Gastroesophageal sphincter (tissue), 4 donors: ENCODE measurements around the gene CACNG1. TPM values are rescaled to one million over a fixed set of nuclear protein-coding genes. Genes with fewer than 3 reads are reported as not detected.

ENCODE experiments used
- ATAC-seq: fragments of 150-250 bp; one replicate; pipeline ENCODE4 v1.9.1; 2016; ENCODE audit warnings: mild to moderate bottlenecking, moderate library complexity
- H3K27ac ChIP-seq, 4 donors: fragments of 200-600 bp; sonication (generic) in 3 of 4; 1 replicate in 3 of 4; 2 replicates in 1 of 4; pipeline ENCODE4 v1.5.1; 2016 to 2019
- H3K27me3 ChIP-seq: fragments of 200-600 bp; sonication (generic); one replicate; pipeline ENCODE4 v1.5.1; 2019
- H3K36me3 ChIP-seq, 2 donors: fragments of 200-600 bp; sonication (generic); one replicate each; pipeline ENCODE4 v1.5.1; 2019; ENCODE audit warnings: control low read depth in 1 of 2
- H3K4me1 ChIP-seq, 3 donors: fragments of 200-600 bp; sonication (generic); 1 replicate in 2 of 3; 2 replicates in 1 of 3; pipeline ENCODE4 v1.5.1; 2016 to 2019; ENCODE audit warnings: control low read depth in 2 of 3
- H3K4me3 ChIP-seq, 2 donors: fragments of 200-600 bp; sonication (generic); one replicate each; pipeline ENCODE4 v1.5.1; 2019; ENCODE audit warnings: mild to moderate bottlenecking in 1 of 2, moderate library complexity in 1 of 2
- H3K9me3 ChIP-seq, 3 donors: fragments of 200-600 bp; sonication (generic); one replicate each; pipeline ENCODE4 v1.5.1; 2017 to 2019; ENCODE audit warnings: control low read depth in 2 of 3
- EP300 ChIP-seq: sonication (generic); formaldehyde crosslinking; IDR thresholded peaks from one replicate; pipeline ENCODE4 v1.6.1; 2017; ENCODE audit warnings: antibody characterized with exemption, mild to moderate bottlenecking
- POLR2A ChIP-seq, 2 donors: fragments of 450-650 bp; IDR thresholded peaks; one replicate each; pipeline ENCODE4 v1.6.1; 2017; ENCODE audit warnings: antibody characterized with exemption in 2 of 2, mild to moderate bottlenecking in 2 of 2, moderate library complexity in 1 of 2
- POLR2AphosphoS5 ChIP-seq: sonication (generic); formaldehyde crosslinking; IDR thresholded peaks from one replicate; pipeline ENCODE4 v1.6.1; 2017; ENCODE audit warnings: antibody characterized with exemption
- WGBS, 2 donors: methylation state at CpG; one replicate each; pipeline ENCODE4 v1.1.5; 2018; ENCODE audit warnings: low coverage in 1 of 2; 5-methylcytosine and 5-hydroxymethylcytosine counted together
- total RNA-seq, 4 donors: library from RNA; depleted of rRNA; stranded (reverse); fragments of >200 nt; gene quantifications; one replicate each; pipeline ENCODE4 v1.1.0, GENCODE V29; 2016
- TF ChIP-seq, protein P1 (sequence below), 4 experiments: fragments of 200-600 bp in 2 of 4; fragments of 450-650 bp in 2 of 4; sonication (generic) in 1 of 4; IDR thresholded peaks; one replicate each; pipeline ENCODE4 v1.5.1; 2017 to 2019; ENCODE audit warnings: antibody characterized with exemption in 4 of 4, mild to moderate bottlenecking in 2 of 4, moderate library complexity in 2 of 4

CACNG1 gene
- total RNA-seq, 4 donors from 2014 or later, result not detected

GRCh38 chr17:67043283-67043682 is 1.1 kb upstream of the CACNG1 start:
- Histone ChIP-seq H3K4me3 (no peak overlapping the region), H3K4me1 (no peaks in the 10 kb centered on the region), H3K27ac (no peak overlapping the region), H3K36me3 (no peaks in the 10 kb centered on the region), H3K9me3 (peaks cover 0 to 12% (median 0%) of the 10 kb centered on the region in 3 donors), H3K27me3 (peaks cover 6% of the 10 kb centered on the region)
- TF ChIP-seq POLR2A (IDR thresholded peaks at IDR 0.05) (no peak), POLR2AphosphoS5 (no peak)
- WGBS, 2 donors, result 79 to 89% methylated on average over 3 to 10 of the region's 12 CpGs
- ATAC-seq, result no peak

DNA sequence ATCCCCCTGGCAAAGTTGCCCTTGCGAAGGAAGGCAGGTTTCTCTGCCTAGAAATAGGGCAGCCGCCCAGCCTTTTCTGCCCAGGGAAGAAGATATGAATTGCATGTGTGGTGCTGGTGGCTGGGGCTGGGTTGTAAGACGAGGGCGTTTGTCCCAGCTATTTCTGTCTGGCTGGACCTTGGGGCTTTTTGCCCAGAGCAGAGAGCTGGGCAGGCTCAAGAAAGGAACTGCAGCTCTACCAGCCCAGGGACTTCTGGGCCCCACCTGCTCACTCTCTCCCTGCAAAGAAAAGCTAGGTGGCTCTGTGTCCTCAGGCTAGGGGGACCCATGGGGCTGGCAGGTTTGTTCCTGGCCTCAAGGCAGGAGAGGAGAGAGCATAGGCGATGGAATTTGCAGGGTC is 586 bp downstream of the CACNG1 start:
- TF ChIP-seq POLR2AphosphoS5 (no peak), EP300 (no peak), POLR2A (IDR thresholded peaks at IDR 0.05) (no peak)
- TF ChIP-seq, protein P1, sequence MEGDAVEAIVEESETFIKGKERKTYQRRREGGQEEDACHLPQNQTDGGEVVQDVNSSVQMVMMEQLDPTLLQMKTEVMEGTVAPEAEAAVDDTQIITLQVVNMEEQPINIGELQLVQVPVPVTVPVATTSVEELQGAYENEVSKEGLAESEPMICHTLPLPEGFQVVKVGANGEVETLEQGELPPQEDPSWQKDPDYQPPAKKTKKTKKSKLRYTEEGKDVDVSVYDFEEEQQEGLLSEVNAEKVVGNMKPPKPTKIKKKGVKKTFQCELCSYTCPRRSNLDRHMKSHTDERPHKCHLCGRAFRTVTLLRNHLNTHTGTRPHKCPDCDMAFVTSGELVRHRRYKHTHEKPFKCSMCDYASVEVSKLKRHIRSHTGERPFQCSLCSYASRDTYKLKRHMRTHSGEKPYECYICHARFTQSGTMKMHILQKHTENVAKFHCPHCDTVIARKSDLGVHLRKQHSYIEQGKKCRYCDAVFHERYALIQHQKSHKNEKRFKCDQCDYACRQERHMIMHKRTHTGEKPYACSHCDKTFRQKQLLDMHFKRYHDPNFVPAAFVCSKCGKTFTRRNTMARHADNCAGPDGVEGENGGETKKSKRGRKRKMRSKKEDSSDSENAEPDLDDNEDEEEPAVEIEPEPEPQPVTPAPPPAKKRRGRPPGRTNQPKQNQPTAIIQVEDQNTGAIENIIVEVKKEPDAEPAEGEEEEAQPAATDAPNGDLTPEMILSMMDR (IDR thresholded peaks at IDR 0.05), result no peak
- Histone ChIP-seq H3K9me3 (peaks cover 0 to 28% (median 2%) of the 10 kb centered on the region in 3 donors), H3K4me3 (no peak overlapping the region), H3K4me1 (no peaks in the 10 kb centered on the region), H3K36me3 (no peaks in the 10 kb centered on the region), H3K27ac (no peak overlapping the region), H3K27me3 (peaks cover 6% of the 10 kb centered on the region)
- ATAC-seq, result no peak
- WGBS, 2 donors, result 100% methylated on average over 1 of the region's 5 CpGs; no CpG with 5 or more reads in 1 of the 2 donors

DNA sequence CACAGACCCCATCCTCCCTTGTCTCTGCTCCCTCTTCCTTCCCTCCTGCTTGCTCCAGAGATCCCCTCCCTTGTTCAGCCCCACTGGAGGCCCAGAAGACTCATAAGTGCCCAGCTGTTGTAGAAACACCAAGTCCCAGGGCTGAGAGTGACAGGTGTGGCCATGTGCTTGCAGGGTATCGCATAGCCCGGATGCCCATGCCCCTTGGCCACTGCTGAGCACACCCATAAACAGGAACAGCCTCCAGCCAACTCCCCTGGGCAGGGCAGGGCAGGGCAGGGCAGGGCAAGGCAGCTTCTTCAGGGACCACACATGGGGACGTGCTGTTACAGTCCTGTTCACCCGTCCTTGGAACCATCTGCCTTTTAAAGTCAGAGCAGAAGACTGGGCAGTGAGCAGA is 2.0 kb downstream of the CACNG1 start:
- Histone ChIP-seq H3K27ac (no peak overlapping the region), H3K4me1 (no peaks in the 10 kb centered on the region), H3K36me3 (no peaks in the 10 kb centered on the region), H3K27me3 (no peaks in the 10 kb centered on the region), H3K4me3 (no peak overlapping the region), H3K9me3 (peaks cover 0 to 31% (median 2%) of the 10 kb centered on the region in 3 donors)
- TF ChIP-seq, protein P1 (IDR thresholded peaks at IDR 0.05), result no peak
- no peak for TF ChIP-seq POLR2AphosphoS5
- no peak for TF ChIP-seq POLR2A (IDR thresholded peaks at IDR 0.05)
- TF ChIP-seq EP300, result no peak
- 71 to 77% methylated on average over 2 to 4 of the region's 4 CpGs for WGBS, 2 donors
- ATAC-seq, result no peak

GRCh38 chr17:67047382-67047781 is 3.0 kb downstream of the CACNG1 start:
- WGBS, 2 donors, result 75% methylated on average over 1 of the region's 1 CpG; no CpG with 5 or more reads in 1 of the 2 donors
- Histone ChIP-seq H3K4me1 (no peaks in the 10 kb centered on the region), H3K4me3 (no peak overlapping the region), H3K27me3 (no peaks in the 10 kb centered on the region), H3K27ac (no peak overlapping the region), H3K9me3 (peaks cover 0 to 31% (median 2%) of the 10 kb centered on the region in 3 donors), H3K36me3 (no peaks in the 10 kb centered on the region)
- no peak for ATAC-seq
- TF ChIP-seq POLR2AphosphoS5 (no peak), EP300 (no peak), POLR2A (IDR thresholded peaks at IDR 0.05) (no peak)
- TF ChIP-seq, protein P1 (IDR thresholded peaks at IDR 0.05), result no peak

- Histone ChIP-seq H3K9me3 (peaks cover 0 to 31% (median 2%) of the 10 kb centered on the region in 3 donors), H3K27ac (no peak overlapping the region), H3K27me3 (no peaks in the 10 kb centered on the region), H3K4me3 (no peak overlapping the region), H3K36me3 (no peaks in the 10 kb centered on the region), H3K4me1 (no peaks in the 10 kb centered on the region)
- no peak for TF ChIP-seq POLR2AphosphoS5
- TF ChIP-seq POLR2A (IDR thresholded peaks at IDR 0.05), result no peak
- no peak for TF ChIP-seq EP300
- TF ChIP-seq, protein P1 (IDR thresholded peaks at IDR 0.05), result no peak
- no peak for ATAC-seq
- WGBS, 2 donors, result 73 to 80% methylated on average over 4 to 5 of the region's 5 CpGs
Observed at GRCh38 chr17:67049025-67049739, 4.8 kb downstream of the CACNG1 start.
